Keratinocyte (primary cell): Measurements from ENCODE around the gene CDKAL1. TPM values are rescaled to one million over a fixed set of nuclear protein-coding genes. Genes with fewer than 3 reads are reported as not detected.

Experiments
- DNase-seq: peaks from one replicate; pipeline ENCODE4 v3.0.0-alpha.2; 2011; ENCODE audit warnings: low read depth, missing footprints, low spot score
- FAIRE-seq: peaks from 2 replicates; lab custom pipeline; 2011; peaks lifted over from hg19 to GRCh38; lab: Jason Lieb, UNC
- H2AFZ ChIP-seq: 2 replicates; pipeline ENCODE4 v1.6.0; 2012; ENCODE audit warnings: low read length, control low read depth, inconsistent platforms; ENCODE audit not compliant: control insufficient read depth
- H3K27ac ChIP-seq: 2 replicates; pipeline ENCODE4 v1.5.1; 2011; ENCODE audit warnings: low read length; ENCODE audit not compliant: control insufficient read depth, insufficient read depth
- H3K27me3 ChIP-seq: 3 replicates; pipeline ENCODE4 v1.6.0; 2011; ENCODE audit warnings: low read length; ENCODE audit not compliant: control insufficient read depth, insufficient read depth; ENCODE audit errors: extremely low read depth
- H3K36me3 ChIP-seq, 2 experiments: 2 replicates in 1 of 2; 3 replicates in 1 of 2; pipeline ENCODE4 v1.5.1; 2011; ENCODE audit warnings: low read length in 2 of 2, mild to moderate bottlenecking in 1 of 2; ENCODE audit not compliant: control insufficient read depth in 2 of 2, insufficient read depth in 2 of 2; ENCODE audit errors: extremely low read depth in 1 of 2
- H3K4me1 ChIP-seq: 3 replicates; pipeline ENCODE4 v1.5.1; 2011; ENCODE audit warnings: low read length; ENCODE audit not compliant: control insufficient read depth, insufficient read depth; ENCODE audit errors: extremely low read depth
- H3K4me2 ChIP-seq: 3 replicates; pipeline ENCODE4 v1.6.0; 2011; ENCODE audit warnings: low read depth, low read length; ENCODE audit not compliant: control insufficient read depth, insufficient read depth; ENCODE audit errors: extremely low read depth
- H3K4me3 ChIP-seq, 3 experiments: fragments of 200-600 bp in 1 of 3; sonication (generic) in 1 of 3; 2 replicates in 2 of 3; 3 replicates in 1 of 3; pipeline ENCODE4 v1.5.1; 2011 to 2016; ENCODE audit warnings: low read length in 3 of 3, mild to moderate bottlenecking in 3 of 3, control low read depth in 2 of 3, inconsistent platforms in 1 of 3, low read depth in 1 of 3, mixed read lengths in 1 of 3, mixed run types in 1 of 3, moderate library complexity in 1 of 3; ENCODE audit not compliant: control insufficient read depth in 2 of 3, insufficient read depth in 2 of 3; ENCODE audit errors: extremely low read depth in 1 of 3
- H3K79me2 ChIP-seq: 2 replicates; pipeline ENCODE4 v1.6.0; 2012; ENCODE audit warnings: low read length; ENCODE audit not compliant: control insufficient read depth, insufficient read depth
- H3K9ac ChIP-seq: 3 replicates; pipeline ENCODE4 v1.6.0; 2011; ENCODE audit warnings: low read length; ENCODE audit not compliant: control insufficient read depth, insufficient read depth; ENCODE audit errors: extremely low read depth
- H3K9me1 ChIP-seq: 3 replicates; pipeline ENCODE4 v1.6.0; 2011; ENCODE audit warnings: low read length; ENCODE audit not compliant: control insufficient read depth, insufficient read depth; ENCODE audit errors: extremely low read depth
- H3K9me3 ChIP-seq: 2 replicates; pipeline ENCODE4 v1.5.1; 2012; ENCODE audit warnings: low read depth, low read length; ENCODE audit not compliant: control insufficient read depth
- H4K20me1 ChIP-seq: 3 replicates; pipeline ENCODE4 v1.6.0; 2011; ENCODE audit warnings: low read length; ENCODE audit not compliant: control insufficient read depth, insufficient read depth; ENCODE audit errors: extremely low read depth
- CTCF ChIP-seq, 3 experiments: IDR thresholded peaks in 1 of 3; conservative IDR thresholded peaks in 1 of 3; optimal IDR thresholded peaks in 1 of 3; 2 replicates in 2 of 3; 3 replicates in 1 of 3; pipeline versions ENCODE3 to v1.5.1; 2011; ENCODE audit warnings: low read length in 3 of 3, mild to moderate bottlenecking in 3 of 3, moderate library complexity in 2 of 3, control low read depth in 1 of 3, inconsistent platforms in 1 of 3; ENCODE audit not compliant: insufficient read depth in 2 of 3; ENCODE audit errors: extremely low read depth in 1 of 3
- EZH2 ChIP-seq: IDR thresholded peaks from one replicate; pipeline ENCODE4 v1.6.1; 2012; ENCODE audit warnings: inconsistent platforms, mild to moderate bottlenecking, low read length, moderate library complexity
- dilution Hi-C: fragments of 300-500 bp; cut with MboI; formaldehyde crosslinking; loops from one replicate; pipeline ENCODE4 v1.7.0; 2020; ENCODE audit warnings: low sequenced_read_pairs; ENCODE audit not compliant: extremely low pct_ligation_motif_present
- polyA plus RNA-seq, 5 experiments: library from polyadenylated mRNA; depleted of rRNA in 3 of 5; stranded (reverse) in 3 of 5; stranded (forward) in 1 of 5; unstranded in 1 of 5; fragments of >200 nt; gene quantifications; 1 replicate in 1 of 5; 2 replicates in 3 of 5; 3 replicates in 1 of 5; pipeline versions ENCODE4 v1.2.1 to v1.2.3, GENCODE V29; 2011 to 2012; ENCODE audit warnings: missing spikeins in 2 of 5, low read depth in 1 of 5, low replicate concordance in 1 of 5

The CDKAL1 gene
- polyA plus RNA-seq, 1 donor (not counting 4 experiments of a cell fraction or from before 2014, with no cell fraction given), result 5.6 TPM

- Histone ChIP-seq H3K27ac (no peak overlapping the region), H3K4me2 (no peak overlapping the region), H3K9me3 (no peaks in the 10 kb centered on the region), H3K4me1 (peaks cover 6% of the 10 kb centered on the region), H3K9me1 (no peaks in the 10 kb centered on the region), H4K20me1 (no peaks in the 10 kb centered on the region), H3K79me2 (no peaks in the 10 kb centered on the region), H3K36me3 (no peaks in the 10 kb centered on the region), H2AFZ (no peak overlapping the region), H3K4me3 (no peak overlapping the region), H3K9ac (no peak overlapping the region), H3K27me3 (no peaks in the 10 kb centered on the region)
- no peak for FAIRE-seq
- TF ChIP-seq CTCF (optimal IDR thresholded peaks at IDR 0.05 in 1 of 3, IDR thresholded peaks at IDR 0.05 in 1 of 3, conservative IDR thresholded peaks at IDR 0.05 in 1 of 3; ENCODE audit: extremely low read depth in 1 of 3, insufficient read depth in 2 of 3, low read length in 3 of 3), result peak in 1 of 3 experiments; percentile 9
- no peak for TF ChIP-seq EZH2
- no peak for DNase-seq
- dilution Hi-C loops, result no loop called here
Measured at GRCh38 chr6:20839630-20840029, 305.4 kb downstream of the CDKAL1 start.

GRCh38 chr6:20840675-20841074, 306.4 kb downstream of the CDKAL1 start:
- H3K27ac ChIP-seq, result no peak overlapping the region
- TF ChIP-seq CTCF (optimal IDR thresholded peaks at IDR 0.05 in 1 of 3, IDR thresholded peaks at IDR 0.05 in 1 of 3, conservative IDR thresholded peaks at IDR 0.05 in 1 of 3; ENCODE audit: extremely low read depth in 1 of 3, insufficient read depth in 2 of 3, low read length in 3 of 3), result no peak
- TF ChIP-seq EZH2, result no peak
- H3K9ac ChIP-seq, result no peak overlapping the region
- no peak overlapping the region for H3K4me3 ChIP-seq
- H3K9me1 ChIP-seq, result no peaks in the 10 kb centered on the region
- H3K36me3 ChIP-seq, result no peaks in the 10 kb centered on the region
- DNase-seq (no peak), FAIRE-seq (no peak)
- no peaks in the 10 kb centered on the region for H4K20me1 ChIP-seq
- H3K4me2 ChIP-seq, result no peak overlapping the region
- no peaks in the 10 kb centered on the region for H3K9me3 ChIP-seq
- no peaks in the 10 kb centered on the region for H3K27me3 ChIP-seq
- dilution Hi-C loops, result no loop called here
- no peaks in the 10 kb centered on the region for H3K79me2 ChIP-seq
- H3K4me1 ChIP-seq, result peaks cover 2% of the 10 kb centered on the region
- H2AFZ ChIP-seq, result no peak overlapping the region
